SK-N-SH (cell line): Measurements from ENCODE around the gene NTHL1.

Experiments used
- EP300 ChIP-seq, 2 experiments: IDR thresholded peaks; 2 replicates each; pipeline versions ENCODE4 v1.4.0 to v1.6.1; 2012; ENCODE audit warnings: borderline replicate concordance in 1 of 2, low read depth in 1 of 2, low read length in 1 of 2
- FOXJ3 ChIP-seq: sonication (generic); formaldehyde crosslinking; IDR thresholded peaks from 2 replicates; pipeline ENCODE4 v1.5.1; 2020; ENCODE audit warnings: mild to moderate bottlenecking, missing genetic modification reagents
- GABPA ChIP-seq: IDR thresholded peaks from 2 replicates; pipeline ENCODE4 v1.4.0; 2012; ENCODE audit warnings: low read depth, mild to moderate bottlenecking
- MAX ChIP-seq: IDR thresholded peaks from 2 replicates; pipeline ENCODE4 v1.4.0; 2012; ENCODE audit warnings: low read depth
- MXI1 ChIP-seq: IDR thresholded peaks from 2 replicates; pipeline ENCODE4 v1.6.1; 2012; ENCODE audit warnings: mild to moderate bottlenecking, low read depth, low read length, improper control_type of control experiment
- RXRA ChIP-seq: IDR thresholded peaks from 2 replicates; pipeline ENCODE4 v1.4.0; 2012; ENCODE audit warnings: low read depth, mild to moderate bottlenecking, borderline replicate concordance
- SMC3 ChIP-seq: IDR thresholded peaks from 2 replicates; pipeline ENCODE4 v1.6.1; 2012; ENCODE audit warnings: low read depth, low read length, improper control_type of control experiment
- TEAD4 ChIP-seq: IDR thresholded peaks from 2 replicates; pipeline ENCODE4 v1.4.0; 2012; ENCODE audit warnings: mild to moderate bottlenecking, borderline replicate concordance; ENCODE audit not compliant: insufficient read depth
- TF ChIP-seq, protein P1 (sequence below): fragments of 200-600 bp; sonication (generic); IDR thresholded peaks from 2 replicates; pipeline ENCODE4 v1.6.1; 2017; ENCODE audit warnings: antibody characterized with exemption, mild to moderate bottlenecking, moderate library complexity
- TF ChIP-seq, protein P2 (sequence below): IDR thresholded peaks from 2 replicates; pipeline ENCODE4 v1.4.0; 2012; ENCODE audit warnings: low read depth, borderline replicate concordance

DNA sequence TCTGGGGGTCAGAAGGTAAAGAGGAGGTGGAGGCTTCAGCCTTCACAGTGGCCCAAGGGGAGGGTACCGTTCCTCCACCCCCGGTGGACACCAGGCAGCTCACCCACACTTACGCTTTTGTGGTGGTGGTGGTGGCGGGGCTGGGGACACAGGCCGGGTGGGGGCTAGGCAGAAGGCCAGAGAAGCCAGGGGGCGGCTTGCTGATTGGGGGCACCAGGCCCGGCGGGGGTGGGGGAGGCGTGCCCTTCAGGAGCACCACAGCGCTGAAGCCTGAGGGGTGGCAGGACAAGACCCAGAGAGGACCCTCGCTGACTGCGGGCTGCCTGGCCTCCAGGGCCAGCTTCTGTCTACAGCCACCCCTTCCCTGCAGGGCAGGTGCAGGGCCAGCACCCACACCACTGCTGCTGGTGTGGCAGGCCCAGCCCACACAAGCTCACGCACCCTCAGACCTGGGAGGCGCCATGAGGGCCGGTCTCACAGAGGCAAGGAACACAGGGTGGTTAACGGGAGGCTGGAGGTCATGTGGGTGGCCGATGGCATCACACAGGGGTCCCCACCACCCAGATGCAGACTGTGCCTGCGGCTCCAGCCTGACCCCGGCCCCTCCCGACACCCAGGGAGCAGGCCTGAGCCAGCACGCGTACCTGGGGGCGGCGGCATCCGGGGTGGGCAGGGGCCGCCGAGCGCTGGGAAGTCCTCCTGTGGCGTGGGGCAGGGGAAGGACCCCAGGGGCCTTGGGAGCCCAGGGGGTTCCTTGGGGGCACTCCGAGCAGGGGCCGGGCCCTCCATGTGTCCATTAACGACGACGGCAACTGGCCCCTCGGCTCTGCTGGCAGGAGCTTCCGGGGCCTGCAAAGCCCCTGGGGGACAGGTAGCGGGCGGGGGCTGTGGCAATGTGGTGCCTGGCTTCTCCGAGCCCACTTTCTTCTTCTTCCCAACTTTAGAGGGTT is 48.5 kb downstream of the NTHL1 start:
- TF ChIP-seq, protein P1, sequence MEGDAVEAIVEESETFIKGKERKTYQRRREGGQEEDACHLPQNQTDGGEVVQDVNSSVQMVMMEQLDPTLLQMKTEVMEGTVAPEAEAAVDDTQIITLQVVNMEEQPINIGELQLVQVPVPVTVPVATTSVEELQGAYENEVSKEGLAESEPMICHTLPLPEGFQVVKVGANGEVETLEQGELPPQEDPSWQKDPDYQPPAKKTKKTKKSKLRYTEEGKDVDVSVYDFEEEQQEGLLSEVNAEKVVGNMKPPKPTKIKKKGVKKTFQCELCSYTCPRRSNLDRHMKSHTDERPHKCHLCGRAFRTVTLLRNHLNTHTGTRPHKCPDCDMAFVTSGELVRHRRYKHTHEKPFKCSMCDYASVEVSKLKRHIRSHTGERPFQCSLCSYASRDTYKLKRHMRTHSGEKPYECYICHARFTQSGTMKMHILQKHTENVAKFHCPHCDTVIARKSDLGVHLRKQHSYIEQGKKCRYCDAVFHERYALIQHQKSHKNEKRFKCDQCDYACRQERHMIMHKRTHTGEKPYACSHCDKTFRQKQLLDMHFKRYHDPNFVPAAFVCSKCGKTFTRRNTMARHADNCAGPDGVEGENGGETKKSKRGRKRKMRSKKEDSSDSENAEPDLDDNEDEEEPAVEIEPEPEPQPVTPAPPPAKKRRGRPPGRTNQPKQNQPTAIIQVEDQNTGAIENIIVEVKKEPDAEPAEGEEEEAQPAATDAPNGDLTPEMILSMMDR = no peak
- TF ChIP-seq FOXJ3 = no peak
- no peak for TF ChIP-seq TEAD4
- TF ChIP-seq MAX = no peak
- no peak for TF ChIP-seq RXRA
- TF ChIP-seq EP300 (IDR thresholded peaks at IDR 0.05; ENCODE audit: borderline replicate concordance in 1 of 2, low read depth in 1 of 2, low read length in 1 of 2) = no peak
- TF ChIP-seq, protein P2, sequence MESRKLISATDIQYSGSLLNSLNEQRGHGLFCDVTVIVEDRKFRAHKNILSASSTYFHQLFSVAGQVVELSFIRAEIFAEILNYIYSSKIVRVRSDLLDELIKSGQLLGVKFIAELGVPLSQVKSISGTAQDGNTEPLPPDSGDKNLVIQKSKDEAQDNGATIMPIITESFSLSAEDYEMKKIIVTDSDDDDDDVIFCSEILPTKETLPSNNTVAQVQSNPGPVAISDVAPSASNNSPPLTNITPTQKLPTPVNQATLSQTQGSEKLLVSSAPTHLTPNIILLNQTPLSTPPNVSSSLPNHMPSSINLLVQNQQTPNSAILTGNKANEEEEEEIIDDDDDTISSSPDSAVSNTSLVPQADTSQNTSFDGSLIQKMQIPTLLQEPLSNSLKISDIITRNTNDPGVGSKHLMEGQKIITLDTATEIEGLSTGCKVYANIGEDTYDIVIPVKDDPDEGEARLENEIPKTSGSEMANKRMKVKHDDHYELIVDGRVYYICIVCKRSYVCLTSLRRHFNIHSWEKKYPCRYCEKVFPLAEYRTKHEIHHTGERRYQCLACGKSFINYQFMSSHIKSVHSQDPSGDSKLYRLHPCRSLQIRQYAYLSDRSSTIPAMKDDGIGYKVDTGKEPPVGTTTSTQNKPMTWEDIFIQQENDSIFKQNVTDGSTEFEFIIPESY = no peak
- TF ChIP-seq SMC3 = no peak
- no peak for TF ChIP-seq GABPA
- TF ChIP-seq MXI1 = no peak
